RPMI7951 (cell line): Measurements from ENCODE around the gene HLA-DPA1. TPM values are rescaled to one million over a fixed set of nuclear protein-coding genes. Genes with fewer than 3 reads are reported as not detected.
"Not testable (repeated sequence)": the region's sequence is repeated elsewhere in the genome, so short reads cannot be mapped to it uniquely, and the experiment has no call there.

Experiments used
- DNase-seq: peaks from one replicate; pipeline ENCODE4 v3.0.0-alpha.2; 2012; ENCODE audit warnings: low read depth
- total RNA-seq: library from RNA; depleted of rRNA; stranded (reverse); fragments of >200 nt; shearing (Covaris generic); gene quantifications from 2 replicates; pipeline ENCODE4 v1.2.3, GENCODE V29; 2014

HLA-DPA1 gene
- total RNA-seq, 1 experiment from 2014 or later = 10.0 TPM

GRCh38 chr6:33064723-33065122 is 8.7 kb downstream of the HLA-DPA1 start:
- no peak for DNase-seq

- not testable (repeated sequence) for DNase-seq
Measured at GRCh38 chr6:33063435-33063834, 10.0 kb downstream of the HLA-DPA1 start.

- peak; percentile 45 for DNase-seq
Measured at GRCh38 chr6:33061987-33062386, 11.5 kb downstream of the HLA-DPA1 start.

GRCh38 chr6:33057222-33058150 is 16.0 kb downstream of the HLA-DPA1 start:
- DNase-seq = no peak

- DNase-seq = peak; percentile 13
Measured at GRCh38 chr6:33053230-33053629, 20.2 kb downstream of the HLA-DPA1 start.

- no peak for DNase-seq
Measured at GRCh38 chr6:33052627-33053026, 20.8 kb downstream of the HLA-DPA1 start.

GRCh38 chr6:33050014-33050810 is 23.2 kb downstream of the HLA-DPA1 start:
- DNase-seq = no peak

GRCh38 chr6:33049323-33050013 is 24.0 kb downstream of the HLA-DPA1 start:
- peak; percentile 5 for DNase-seq

GRCh38 chr6:33040157-33040556 is 33.3 kb downstream of the HLA-DPA1 start:
- DNase-seq = no peak

GRCh38 chr6:33036535-33036934 is 36.9 kb downstream of the HLA-DPA1 start:
- DNase-seq = no peak

- no peak for DNase-seq
Measured at GRCh38 chr6:33034554-33034953, 38.9 kb downstream of the HLA-DPA1 start.

GRCh38 chr6:33030245-33030644 is 43.2 kb downstream of the HLA-DPA1 start:
- DNase-seq = no peak

- DNase-seq = peak; percentile 18
Measured at GRCh38 chr6:33029328-33030184, 43.9 kb downstream of the HLA-DPA1 start.

GRCh38 chr6:33028220-33028849 is 45.1 kb downstream of the HLA-DPA1 start:
- DNase-seq = no peak

GRCh38 chr6:33024521-33024920 is 48.9 kb downstream of the HLA-DPA1 start:
- DNase-seq = no peak

GRCh38 chr6:33023536-33023935 is 49.9 kb downstream of the HLA-DPA1 start:
- DNase-seq = no peak

GRCh38 chr6:33021917-33022316 is 51.5 kb downstream of the HLA-DPA1 start:
- DNase-seq = no peak

GRCh38 chr6:33019372-33019771 is 54.1 kb downstream of the HLA-DPA1 start:
- DNase-seq = no peak

GRCh38 chr6:33018904-33019303 is 54.5 kb downstream of the HLA-DPA1 start:
- peak; percentile 84 for DNase-seq

GRCh38 chr6:33018418-33018817 is 55.0 kb downstream of the HLA-DPA1 start:
- DNase-seq = no peak
